Hepatic stellate cell (primary cell): ENCODE measurements around the gene GJA1.
"Not testable (repeated sequence)": the region's sequence is repeated elsewhere in the genome, so short reads cannot be mapped to it uniquely, and the experiment has no call there.

Experiments
- DNase-seq: peaks from one replicate; pipeline ENCODE4 v3.0.0; 2011; ENCODE audit warnings: low spot score

Gene GJA1

GRCh38 chr6:121436960-121437850 lies 1.8 kb downstream of the GJA1 start:
- peak; percentile 50 for DNase-seq

- DNase-seq, result peak; percentile 26
Measured at GRCh38 chr6:121437851-121438651, 2.6 kb downstream of the GJA1 start.

- no peak for DNase-seq
Measured at GRCh38 chr6:121438869-121439268, 3.4 kb downstream of the GJA1 start.

- DNase-seq, result no peak
Measured at GRCh38 chr6:121439475-121439874, 4.0 kb downstream of the GJA1 start.

- DNase-seq, result no peak
Measured at GRCh38 chr6:121439926-121440325, 4.5 kb downstream of the GJA1 start.

GRCh38 chr6:121441477-121441876 lies 6.0 kb downstream of the GJA1 start:
- no peak for DNase-seq

- DNase-seq, result no peak
Measured at GRCh38 chr6:121442576-121442975, 7.1 kb downstream of the GJA1 start.

- DNase-seq, result no peak
Measured at GRCh38 chr6:121443971-121444541, 8.6 kb downstream of the GJA1 start.

- DNase-seq, result not testable (repeated sequence)
Measured at GRCh38 chr6:121446705-121447104, 11.3 kb downstream of the GJA1 start.

GRCh38 chr6:121447746-121448145 lies 12.3 kb downstream of the GJA1 start:
- DNase-seq, result not testable (repeated sequence)

GRCh38 chr6:121448528-121448927 lies 13.1 kb downstream of the GJA1 start:
- DNase-seq, result not testable (repeated sequence)

GRCh38 chr6:121449331-121449730 lies 13.9 kb downstream of the GJA1 start:
- no peak for DNase-seq

- DNase-seq, result no peak
Measured at GRCh38 chr6:121450242-121450641, 14.8 kb downstream of the GJA1 start.

GRCh38 chr6:121451250-121451649 lies 15.8 kb downstream of the GJA1 start:
- no peak for DNase-seq

- DNase-seq, result no peak
Measured at GRCh38 chr6:121453191-121453590, 17.7 kb downstream of the GJA1 start.

GRCh38 chr6:121460170-121460569 lies 24.7 kb downstream of the GJA1 start:
- DNase-seq, result no peak

GRCh38 chr6:121463087-121463486 lies 27.6 kb downstream of the GJA1 start:
- no peak for DNase-seq

GRCh38 chr6:121465101-121465500 lies 29.7 kb downstream of the GJA1 start:
- DNase-seq, result no peak

- no peak for DNase-seq
Measured at GRCh38 chr6:121479486-121480098, 44.1 kb downstream of the GJA1 start.

GRCh38 chr6:121480099-121480713 lies 44.8 kb downstream of the GJA1 start:
- no peak for DNase-seq

- peak; percentile 65 for DNase-seq
Measured at GRCh38 chr6:121482004-121482693, 46.7 kb downstream of the GJA1 start.
